ENCODE data around the gene CLIP2.

CLIP2 gene

DNA sequence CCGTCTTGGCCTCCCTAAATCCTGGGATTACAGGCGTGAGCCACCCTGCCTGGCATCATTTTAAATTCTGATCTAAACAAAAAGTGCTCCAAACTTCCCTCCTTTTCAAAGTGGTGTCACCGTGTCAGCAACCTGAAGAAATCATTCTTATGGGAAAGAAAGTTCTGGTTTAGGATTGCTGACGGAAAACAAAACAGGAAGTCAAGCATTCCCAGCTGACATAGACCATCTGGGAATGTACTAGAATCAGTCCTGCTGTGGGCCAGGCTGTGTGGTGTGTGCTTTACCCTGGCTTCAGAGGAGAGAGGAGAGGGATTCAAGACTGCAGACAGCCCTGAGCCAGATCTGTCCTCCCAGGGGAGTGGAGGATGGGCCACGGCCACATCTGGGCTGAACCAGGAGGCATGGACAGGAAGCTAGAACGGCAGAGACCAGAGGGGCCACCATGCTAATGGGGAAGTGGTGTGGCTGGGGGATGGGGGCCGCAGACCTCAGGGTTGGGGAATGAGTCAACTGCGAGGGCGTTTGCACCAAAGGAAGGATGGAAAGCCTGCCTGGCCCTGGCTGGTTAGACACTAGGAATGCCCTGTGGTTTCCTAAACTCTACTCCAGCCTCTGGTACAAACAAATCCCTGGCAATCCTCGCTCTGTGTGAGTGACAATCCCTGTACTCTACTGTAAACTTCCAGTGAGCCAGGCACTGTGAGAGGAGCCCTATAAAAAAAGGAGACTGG, 16.7 kb upstream of the CLIP2 start:
- peaks cover 39% of the 10 kb centered on the region for H3K4me1 ChIP-seq (ENCODE audit: control insufficient read depth, insufficient read depth, low read length, poor library complexity, severe bottlenecking)
- H3K36me3 ChIP-seq (ENCODE audit: control insufficient read depth, insufficient read depth, low read length) = no peaks in the 10 kb centered on the region
- no peaks in the 10 kb centered on the region for H3K9me3 ChIP-seq (ENCODE audit: control insufficient read depth, low read length)
- WGBS, 2 experiments (ENCODE audit: insufficient coverage in 2 of 2) = 27 to 32% methylated on average over 8 of the region's 10 CpGs
- peak overlapping the region; percentile 98 for H3K27ac ChIP-seq (ENCODE audit: low read depth, low read length, severe bottlenecking)
- no peak overlapping the region for H3K4me3 ChIP-seq (ENCODE audit: extremely low read depth, insufficient read depth, low read length, poor library complexity, severe bottlenecking)

DNA sequence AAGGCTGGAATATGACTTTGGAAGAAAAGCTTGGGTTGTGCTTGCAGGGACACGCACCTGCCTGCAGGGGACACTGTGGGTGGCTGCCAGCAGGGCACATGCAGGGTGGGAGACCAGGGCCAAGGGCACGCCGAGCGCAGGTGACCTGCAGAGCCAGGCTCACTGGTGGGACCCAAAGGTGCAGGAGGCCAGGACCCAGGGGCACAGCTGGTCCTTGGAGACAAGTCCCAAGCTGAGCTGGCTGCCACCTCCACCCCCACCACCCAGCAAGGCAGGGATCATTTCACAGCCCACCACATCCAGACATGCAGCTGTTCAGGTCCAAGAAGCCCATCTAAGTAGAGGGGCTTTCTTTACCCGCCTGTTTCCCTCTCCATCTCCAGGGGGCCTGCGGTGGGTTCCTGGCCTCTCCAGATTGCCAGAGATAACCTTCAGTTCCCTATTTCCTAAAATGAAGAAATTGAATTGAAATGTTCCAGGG, 13.8 kb upstream of the CLIP2 start:
- H3K4me3 ChIP-seq (ENCODE audit: extremely low read depth, insufficient read depth, low read length, poor library complexity, severe bottlenecking) = no peak overlapping the region
- no peak overlapping the region for H3K27ac ChIP-seq (ENCODE audit: low read depth, low read length, severe bottlenecking)
- no peaks in the 10 kb centered on the region for H3K36me3 ChIP-seq (ENCODE audit: control insufficient read depth, insufficient read depth, low read length)
- no peaks in the 10 kb centered on the region for H3K9me3 ChIP-seq (ENCODE audit: control insufficient read depth, low read length)
- H3K4me1 ChIP-seq (ENCODE audit: control insufficient read depth, insufficient read depth, low read length, poor library complexity, severe bottlenecking) = peaks cover 40% of the 10 kb centered on the region
- 46 to 59% methylated on average over 4 of the region's 6 CpGs for WGBS, 2 experiments (ENCODE audit: insufficient coverage in 2 of 2)

DNA sequence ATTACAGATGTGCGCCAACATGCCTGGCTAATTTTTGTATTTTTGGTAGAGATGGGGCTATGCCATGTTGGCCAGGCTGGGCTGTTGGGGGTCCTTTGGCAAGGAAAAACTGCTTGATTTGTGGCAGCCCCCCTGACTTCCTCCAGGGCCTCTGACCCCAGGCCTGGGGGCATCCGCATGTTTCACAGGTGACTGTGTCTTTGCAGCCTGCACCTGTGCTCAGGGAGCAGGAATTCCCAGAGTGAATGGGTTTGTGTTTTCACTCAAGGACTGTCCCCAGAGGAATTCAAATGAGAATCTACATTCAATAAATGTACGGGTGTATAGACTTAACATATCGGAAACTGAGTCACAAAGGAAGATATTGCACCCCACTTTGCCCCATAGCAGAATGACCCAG, 11.6 kb upstream of the CLIP2 start:
- Histone ChIP-seq H3K4me1 (ENCODE audit: control insufficient read depth, insufficient read depth, low read length, poor library complexity, severe bottlenecking) (peaks cover 35% of the 10 kb centered on the region), H3K36me3 (ENCODE audit: control insufficient read depth, insufficient read depth, low read length) (no peaks in the 10 kb centered on the region), H3K27ac (ENCODE audit: low read depth, low read length, severe bottlenecking) (no peak overlapping the region), H3K4me3 (ENCODE audit: extremely low read depth, insufficient read depth, low read length, poor library complexity, severe bottlenecking) (no peak overlapping the region), H3K9me3 (ENCODE audit: control insufficient read depth, low read length) (no peaks in the 10 kb centered on the region)
- WGBS, 2 experiments (ENCODE audit: insufficient coverage in 2 of 2) = 100% methylated on average over 3 to 4 of the region's 4 CpGs

DNA sequence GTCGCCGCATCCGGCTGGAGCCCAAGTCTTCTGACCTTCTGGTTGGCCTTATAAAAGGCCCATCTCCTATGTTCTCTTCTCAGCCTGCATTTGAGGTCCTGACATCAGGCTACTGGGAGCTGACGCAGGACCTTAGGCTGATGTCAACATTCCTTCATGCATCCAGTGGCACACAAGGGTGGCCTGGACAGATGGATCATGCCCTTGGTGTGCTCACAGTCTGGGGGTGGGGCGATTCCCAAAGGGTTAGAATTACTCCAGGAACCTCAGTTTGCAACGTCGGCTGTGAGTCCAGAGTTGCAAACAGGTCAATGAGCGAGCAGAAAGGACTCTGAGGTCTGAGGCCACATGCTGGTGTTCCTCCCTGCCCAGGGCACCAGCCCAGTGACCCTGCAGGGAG, 8.2 kb upstream of the CLIP2 start:
- Histone ChIP-seq H3K27ac (ENCODE audit: low read depth, low read length, severe bottlenecking) (peak overlapping the region; percentile 98), H3K4me3 (ENCODE audit: extremely low read depth, insufficient read depth, low read length, poor library complexity, severe bottlenecking) (no peak overlapping the region), H3K9me3 (ENCODE audit: control insufficient read depth, low read length) (no peaks in the 10 kb centered on the region), H3K4me1 (ENCODE audit: control insufficient read depth, insufficient read depth, low read length, poor library complexity, severe bottlenecking) (peaks cover 30% of the 10 kb centered on the region), H3K36me3 (ENCODE audit: control insufficient read depth, insufficient read depth, low read length) (no peaks in the 10 kb centered on the region)
- 93 to 96% methylated on average over 8 of the region's 8 CpGs for WGBS, 2 experiments (ENCODE audit: insufficient coverage in 2 of 2)

DNA sequence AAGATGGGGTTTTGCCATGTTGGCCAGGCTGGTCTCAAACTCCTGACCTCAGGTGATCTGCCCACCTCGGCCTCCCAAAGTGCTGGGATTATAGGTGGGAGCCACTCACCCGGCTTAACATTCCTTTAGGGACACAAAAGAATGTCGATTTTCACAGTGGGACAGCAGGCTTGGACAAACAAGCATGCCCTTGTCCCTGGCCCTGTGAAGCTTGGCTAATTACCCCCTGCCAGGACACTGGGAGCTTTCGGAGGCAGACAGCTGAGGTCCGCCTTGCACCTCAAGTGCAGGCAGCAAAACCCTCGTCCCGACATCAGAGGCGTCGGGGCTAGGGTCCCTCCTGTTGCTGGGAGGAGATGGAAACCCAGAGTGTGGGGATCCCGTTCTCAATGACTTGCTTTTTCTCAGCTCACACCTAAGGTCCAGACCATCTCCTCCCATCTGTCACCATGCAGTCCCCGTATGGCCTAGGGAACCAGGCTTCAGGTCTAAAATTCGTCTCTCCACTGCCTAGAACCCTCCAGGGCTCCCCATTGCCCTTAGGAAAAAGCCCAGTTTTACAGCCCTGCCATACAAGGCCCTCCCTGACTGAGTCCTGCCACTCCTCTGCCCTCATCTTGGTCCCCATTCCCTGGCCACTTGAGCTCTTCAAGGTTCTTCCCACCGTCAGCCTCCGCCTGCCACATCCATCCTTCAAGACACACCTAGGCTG, 6.3 kb upstream of the CLIP2 start:
- H3K4me1 ChIP-seq (ENCODE audit: control insufficient read depth, insufficient read depth, low read length, poor library complexity, severe bottlenecking) = peaks cover 28% of the 10 kb centered on the region
- no peaks in the 10 kb centered on the region for H3K9me3 ChIP-seq (ENCODE audit: control insufficient read depth, low read length)
- 69 to 84% methylated on average over 10 to 12 of the region's 14 CpGs for WGBS, 2 experiments (ENCODE audit: insufficient coverage in 2 of 2)
- H3K4me3 ChIP-seq (ENCODE audit: extremely low read depth, insufficient read depth, low read length, poor library complexity, severe bottlenecking) = no peak overlapping the region
- H3K27ac ChIP-seq (ENCODE audit: low read depth, low read length, severe bottlenecking) = no peak overlapping the region
- no peaks in the 10 kb centered on the region for H3K36me3 ChIP-seq (ENCODE audit: control insufficient read depth, insufficient read depth, low read length)

DNA sequence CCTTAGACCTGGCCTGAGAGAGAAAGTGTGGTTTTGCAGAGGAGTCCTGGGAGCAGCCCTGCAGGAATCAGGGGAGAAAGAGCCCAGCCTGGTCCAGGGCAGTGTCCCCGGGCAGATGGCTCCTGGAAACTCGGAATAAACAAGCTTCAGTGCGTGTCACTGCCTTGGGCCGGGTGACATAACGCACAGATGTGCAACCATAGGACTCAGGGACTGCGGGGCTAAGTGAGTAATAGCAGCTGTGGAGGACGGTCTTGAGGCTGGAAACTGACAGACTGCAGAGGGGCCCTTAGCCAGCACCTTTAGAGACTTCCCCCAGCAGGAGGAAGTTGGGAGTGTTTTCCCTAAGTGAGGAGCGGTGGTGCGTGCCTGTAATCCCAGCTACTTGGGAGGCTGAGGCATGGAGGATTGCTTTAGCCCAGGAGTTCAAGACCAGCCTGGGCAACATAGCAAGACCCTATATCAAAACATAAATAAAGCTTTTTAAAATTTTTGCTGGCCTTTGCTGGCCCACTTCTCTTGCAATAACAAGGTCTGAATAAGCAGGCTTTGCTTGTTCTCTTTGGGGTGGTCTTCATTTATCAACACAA, 5.3 kb upstream of the CLIP2 start:
- 97 to 100% methylated on average over 7 of the region's 9 CpGs for WGBS, 2 experiments (ENCODE audit: insufficient coverage in 2 of 2)
- no peak overlapping the region for H3K27ac ChIP-seq (ENCODE audit: low read depth, low read length, severe bottlenecking)
- no peaks in the 10 kb centered on the region for H3K36me3 ChIP-seq (ENCODE audit: control insufficient read depth, insufficient read depth, low read length)

DNA sequence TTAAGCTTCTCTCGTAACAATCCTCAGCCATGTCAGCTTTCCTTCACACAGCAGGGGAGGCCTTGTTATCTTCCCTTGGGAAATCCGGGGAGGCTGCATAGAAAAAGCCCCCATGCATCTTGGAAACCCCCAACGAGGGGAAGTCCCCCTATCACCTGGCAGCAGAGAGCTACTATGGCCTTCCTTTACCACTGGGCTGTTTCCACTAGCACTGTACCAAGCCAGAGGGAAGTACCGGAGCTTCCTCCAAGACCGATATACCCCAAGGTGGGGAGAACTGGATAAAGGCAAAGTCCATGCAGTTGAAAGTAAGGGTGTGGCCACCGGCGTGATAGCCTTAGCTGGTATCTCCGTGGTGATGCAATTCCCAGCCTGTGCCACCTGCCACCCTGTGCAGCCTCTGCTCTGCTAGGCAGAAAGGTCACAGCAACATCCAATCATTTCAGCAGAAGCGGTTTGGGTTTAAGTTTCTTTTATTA, 4.4 kb upstream of the CLIP2 start:
- Histone ChIP-seq H3K9me3 (ENCODE audit: control insufficient read depth, low read length) (no peaks in the 10 kb centered on the region), H3K4me3 (ENCODE audit: extremely low read depth, insufficient read depth, low read length, poor library complexity, severe bottlenecking) (no peak overlapping the region), H3K36me3 (ENCODE audit: control insufficient read depth, insufficient read depth, low read length) (no peaks in the 10 kb centered on the region), H3K27ac (ENCODE audit: low read depth, low read length, severe bottlenecking) (no peak overlapping the region), H3K4me1 (ENCODE audit: control insufficient read depth, insufficient read depth, low read length, poor library complexity, severe bottlenecking) (peaks cover 17% of the 10 kb centered on the region)
- WGBS, 2 experiments (ENCODE audit: insufficient coverage in 2 of 2) = 62 to 67% methylated on average over 5 to 6 of the region's 9 CpGs

More for the DNA sequence above, 5.3 kb upstream of the CLIP2 start:
- Histone ChIP-seq H3K4me1 (ENCODE audit: control insufficient read depth, insufficient read depth, low read length, poor library complexity, severe bottlenecking) (peaks cover 19% of the 10 kb centered on the region), H3K4me3 (ENCODE audit: extremely low read depth, insufficient read depth, low read length, poor library complexity, severe bottlenecking) (no peak overlapping the region), H3K9me3 (ENCODE audit: control insufficient read depth, low read length) (no peaks in the 10 kb centered on the region)

DNA sequence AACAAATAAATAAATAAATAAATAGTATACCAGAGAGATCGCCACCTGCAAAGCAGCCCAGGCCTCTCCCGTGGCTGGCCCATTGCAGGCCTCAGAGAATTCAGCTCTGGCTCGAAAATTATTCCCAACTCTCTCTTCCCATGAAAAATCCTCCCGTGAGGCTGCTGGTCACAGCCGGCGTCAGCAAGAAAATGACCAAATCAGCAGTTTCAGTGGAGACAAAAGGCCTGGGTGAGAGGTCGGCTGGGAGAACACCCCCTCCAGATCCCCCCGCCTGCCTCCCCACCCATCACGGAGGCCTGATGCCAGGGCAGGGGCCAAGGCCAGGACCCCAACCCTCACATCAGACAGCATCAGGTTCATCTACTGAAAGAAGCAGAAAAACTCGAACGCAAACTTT, 3.1 kb upstream of the CLIP2 start:
- Histone ChIP-seq H3K4me1 (ENCODE audit: control insufficient read depth, insufficient read depth, low read length, poor library complexity, severe bottlenecking) (peaks cover 10% of the 10 kb centered on the region), H3K36me3 (ENCODE audit: control insufficient read depth, insufficient read depth, low read length) (no peaks in the 10 kb centered on the region), H3K9me3 (ENCODE audit: control insufficient read depth, low read length) (no peaks in the 10 kb centered on the region), H3K4me3 (ENCODE audit: extremely low read depth, insufficient read depth, low read length, poor library complexity, severe bottlenecking) (no peak overlapping the region), H3K27ac (ENCODE audit: low read depth, low read length, severe bottlenecking) (no peak overlapping the region)
- 90 to 96% methylated on average over 3 to 8 of the region's 11 CpGs for WGBS, 2 experiments (ENCODE audit: insufficient coverage in 2 of 2)

DNA sequence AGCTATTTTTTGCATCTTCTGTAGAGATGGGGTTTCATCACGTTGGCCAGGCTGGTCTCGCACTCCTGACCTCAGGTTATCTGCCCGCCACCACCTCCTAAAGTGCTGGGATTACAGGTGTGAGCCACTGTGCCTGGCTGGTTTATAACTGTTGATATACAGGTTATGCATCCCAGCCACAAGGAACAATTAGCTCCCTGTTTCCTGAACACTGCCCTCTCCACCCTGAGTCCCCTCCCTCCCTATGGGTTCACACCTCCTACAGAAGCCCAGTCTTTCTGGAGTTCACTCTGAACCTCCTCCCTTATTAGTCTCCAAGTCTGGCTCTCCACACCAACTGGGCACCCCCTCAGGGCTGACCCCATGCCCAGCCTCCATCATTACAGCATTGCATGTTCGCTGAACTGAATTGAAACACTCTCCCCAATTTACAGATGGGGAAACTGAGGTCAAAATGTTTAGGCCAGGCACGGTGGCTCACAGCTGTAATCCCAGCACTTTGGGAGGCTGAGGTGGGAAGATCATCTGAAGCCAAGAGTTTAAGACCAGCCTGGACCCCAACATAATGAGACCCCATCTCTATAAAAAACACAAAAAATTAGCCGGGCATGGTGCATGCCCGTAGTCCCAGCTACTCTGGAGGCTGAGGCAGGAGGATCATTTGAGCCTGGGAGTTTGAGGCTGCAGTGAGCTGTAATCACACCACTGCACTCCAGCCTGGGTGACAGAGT, 1.7 kb upstream of the CLIP2 start:
- no peaks in the 10 kb centered on the region for H3K36me3 ChIP-seq (ENCODE audit: control insufficient read depth, insufficient read depth, low read length)
- H3K4me1 ChIP-seq (ENCODE audit: control insufficient read depth, insufficient read depth, low read length, poor library complexity, severe bottlenecking) = peaks cover 8% of the 10 kb centered on the region
- H3K9me3 ChIP-seq (ENCODE audit: control insufficient read depth, low read length) = no peaks in the 10 kb centered on the region
- WGBS, 2 experiments (ENCODE audit: insufficient coverage in 2 of 2) = 88 to 92% methylated on average over 4 to 5 of the region's 7 CpGs
- no peak overlapping the region for H3K27ac ChIP-seq (ENCODE audit: low read depth, low read length, severe bottlenecking)
- H3K4me3 ChIP-seq (ENCODE audit: extremely low read depth, insufficient read depth, low read length, poor library complexity, severe bottlenecking) = no peak overlapping the region

DNA sequence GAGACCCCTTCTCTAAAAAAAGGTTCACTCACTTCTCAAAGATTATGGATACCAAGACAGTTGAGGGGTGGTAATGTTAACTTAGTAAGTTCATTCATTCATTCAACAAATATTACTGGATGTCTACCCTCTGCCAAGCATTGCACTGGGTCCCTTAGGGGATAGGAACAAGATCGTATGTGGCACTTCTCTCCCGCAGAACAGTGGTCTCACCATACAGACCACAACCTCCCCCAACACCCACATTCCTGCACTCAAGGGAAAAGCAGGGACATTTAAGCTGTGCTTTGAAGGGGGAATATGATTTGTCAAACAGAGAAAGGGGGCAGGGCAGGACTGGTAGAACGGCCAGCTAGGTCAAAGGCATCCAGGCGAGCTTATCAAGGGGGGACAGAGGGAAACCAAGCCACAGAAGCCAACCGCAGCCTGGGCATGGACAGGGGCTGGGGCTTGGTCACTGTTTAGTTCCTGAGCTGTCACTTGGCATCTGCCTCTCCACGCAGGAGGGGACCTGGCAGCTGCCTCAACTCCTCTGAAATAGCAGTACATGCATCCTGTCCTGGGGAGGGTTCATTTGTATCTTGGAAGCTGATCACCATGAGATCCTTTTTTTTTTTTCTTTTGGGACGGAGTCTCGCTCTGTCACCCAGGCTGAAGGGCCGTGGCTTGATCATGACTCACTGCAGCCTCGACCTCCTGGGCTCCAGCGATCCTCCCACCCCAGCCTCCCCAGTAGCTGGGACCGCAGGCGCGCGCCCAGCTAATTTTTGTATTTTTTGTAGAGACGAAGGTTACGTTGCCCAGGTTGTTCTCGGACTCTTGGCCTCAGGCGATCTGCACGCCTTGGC, 949 bp upstream of the CLIP2 start:
- 56 to 59% methylated on average over 11 to 12 of the region's 20 CpGs for WGBS, 2 experiments (ENCODE audit: insufficient coverage in 2 of 2)
- Histone ChIP-seq H3K27ac (ENCODE audit: low read depth, low read length, severe bottlenecking) (peak overlapping the region; percentile 6), H3K4me3 (ENCODE audit: extremely low read depth, insufficient read depth, low read length, poor library complexity, severe bottlenecking) (peak overlapping the region; percentile 26), H3K36me3 (ENCODE audit: control insufficient read depth, insufficient read depth, low read length) (no peaks in the 10 kb centered on the region), H3K9me3 (ENCODE audit: control insufficient read depth, low read length) (no peaks in the 10 kb centered on the region), H3K4me1 (ENCODE audit: control insufficient read depth, insufficient read depth, low read length, poor library complexity, severe bottlenecking) (peaks cover 6% of the 10 kb centered on the region)

All from mesodermal cell (in vitro differentiated cells).